Measurements from ENCODE around the gene FAM114A1.

DNA sequence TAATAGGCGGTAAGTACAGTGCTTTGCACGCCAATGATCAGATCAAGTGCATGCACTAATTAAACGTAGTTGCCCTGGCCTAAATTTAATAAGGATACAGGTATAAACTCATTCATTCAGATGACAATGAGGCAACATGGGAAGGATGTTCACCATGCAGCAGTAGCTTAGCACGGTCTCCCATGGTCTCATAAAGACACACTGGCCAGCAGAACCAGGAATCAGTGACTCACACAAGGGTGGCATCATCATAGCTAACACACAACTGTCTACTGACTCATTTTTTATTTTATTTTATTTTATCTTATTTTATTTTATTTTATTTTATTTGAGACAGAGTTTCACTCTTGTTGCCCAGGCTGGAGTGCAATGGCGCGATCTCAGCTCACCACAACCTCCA lies 121.9 kb downstream of the FAM114A1 start:
- TF ChIP-seq, protein P1, sequence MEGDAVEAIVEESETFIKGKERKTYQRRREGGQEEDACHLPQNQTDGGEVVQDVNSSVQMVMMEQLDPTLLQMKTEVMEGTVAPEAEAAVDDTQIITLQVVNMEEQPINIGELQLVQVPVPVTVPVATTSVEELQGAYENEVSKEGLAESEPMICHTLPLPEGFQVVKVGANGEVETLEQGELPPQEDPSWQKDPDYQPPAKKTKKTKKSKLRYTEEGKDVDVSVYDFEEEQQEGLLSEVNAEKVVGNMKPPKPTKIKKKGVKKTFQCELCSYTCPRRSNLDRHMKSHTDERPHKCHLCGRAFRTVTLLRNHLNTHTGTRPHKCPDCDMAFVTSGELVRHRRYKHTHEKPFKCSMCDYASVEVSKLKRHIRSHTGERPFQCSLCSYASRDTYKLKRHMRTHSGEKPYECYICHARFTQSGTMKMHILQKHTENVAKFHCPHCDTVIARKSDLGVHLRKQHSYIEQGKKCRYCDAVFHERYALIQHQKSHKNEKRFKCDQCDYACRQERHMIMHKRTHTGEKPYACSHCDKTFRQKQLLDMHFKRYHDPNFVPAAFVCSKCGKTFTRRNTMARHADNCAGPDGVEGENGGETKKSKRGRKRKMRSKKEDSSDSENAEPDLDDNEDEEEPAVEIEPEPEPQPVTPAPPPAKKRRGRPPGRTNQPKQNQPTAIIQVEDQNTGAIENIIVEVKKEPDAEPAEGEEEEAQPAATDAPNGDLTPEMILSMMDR (IDR thresholded peaks at IDR 0.05; ENCODE audit: low read depth, low read length), result no peak
- TF ChIP-seq EZH2phosphoT487 (IDR thresholded peaks at IDR 0.05; ENCODE audit: low read depth), result no peak

Measured in OCI-LY3 (cell line).